Measurements from ENCODE around the gene CPA4. TPM values are rescaled to one million over a fixed set of nuclear protein-coding genes. Genes with fewer than 3 reads are reported as not detected.
A peak's percentile ranks its signal among the peaks of the same experiment; 100 is the strongest.

Gene CPA4
- total and polyA plus RNA-seq, 8 donors, result 4.5 to 12.4 (median 6.4) TPM

DNA sequence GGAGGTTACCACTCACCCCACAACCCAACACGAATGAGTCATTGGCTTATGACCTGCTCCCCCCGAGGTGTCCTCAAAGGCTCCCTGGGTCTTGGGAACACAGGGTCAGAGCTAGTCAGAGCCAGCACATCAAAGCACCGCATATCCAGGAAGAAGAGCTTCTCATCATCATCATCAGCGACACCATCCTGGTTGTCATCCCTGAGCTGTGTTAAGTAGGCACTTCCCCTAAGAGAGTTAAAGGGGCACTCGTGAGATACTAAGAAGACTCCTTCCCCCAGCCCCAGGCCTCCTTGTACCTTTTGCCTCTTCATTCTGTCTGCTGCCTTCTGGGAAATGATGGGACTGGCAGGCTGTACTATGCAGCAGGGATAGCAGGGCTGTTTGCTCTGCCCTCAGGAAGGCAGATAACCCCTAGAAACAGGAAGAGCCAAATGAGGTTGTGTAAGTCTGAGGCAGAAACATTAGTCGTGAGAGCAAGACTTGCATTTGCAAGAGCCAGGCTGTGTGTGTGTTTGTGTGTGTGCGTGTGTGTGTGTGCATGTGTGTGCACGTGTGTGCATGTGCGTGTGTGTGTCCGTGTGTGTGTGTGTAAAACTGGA is 76.2 kb downstream of the CPA4 start:
- H3K27ac ChIP-seq, result peak overlapping the region in 2 of 4 donors; percentile 50 to 53
- H3K36me3 ChIP-seq, result no peaks in the 10 kb centered on the region
- peaks cover 39 to 74% (median 68%) of the 10 kb centered on the region in 3 donors for H3K4me1 ChIP-seq
- H3K4me3 ChIP-seq, result no peak overlapping the region
- 38 to 51% methylated on average over 10 of the region's 10 CpGs for WGBS, 2 donors
- no peaks in the 10 kb centered on the region for H3K9me3 ChIP-seq
- peak in 3 of 6 donors; percentile 43 to 45 (median 45) for DNase-seq
- FAIRE-seq, result no peak
- ATAC-seq, result peak in 3 of 4 donors; percentile 24 to 48 (median 44)
- TF ChIP-seq, protein P1, sequence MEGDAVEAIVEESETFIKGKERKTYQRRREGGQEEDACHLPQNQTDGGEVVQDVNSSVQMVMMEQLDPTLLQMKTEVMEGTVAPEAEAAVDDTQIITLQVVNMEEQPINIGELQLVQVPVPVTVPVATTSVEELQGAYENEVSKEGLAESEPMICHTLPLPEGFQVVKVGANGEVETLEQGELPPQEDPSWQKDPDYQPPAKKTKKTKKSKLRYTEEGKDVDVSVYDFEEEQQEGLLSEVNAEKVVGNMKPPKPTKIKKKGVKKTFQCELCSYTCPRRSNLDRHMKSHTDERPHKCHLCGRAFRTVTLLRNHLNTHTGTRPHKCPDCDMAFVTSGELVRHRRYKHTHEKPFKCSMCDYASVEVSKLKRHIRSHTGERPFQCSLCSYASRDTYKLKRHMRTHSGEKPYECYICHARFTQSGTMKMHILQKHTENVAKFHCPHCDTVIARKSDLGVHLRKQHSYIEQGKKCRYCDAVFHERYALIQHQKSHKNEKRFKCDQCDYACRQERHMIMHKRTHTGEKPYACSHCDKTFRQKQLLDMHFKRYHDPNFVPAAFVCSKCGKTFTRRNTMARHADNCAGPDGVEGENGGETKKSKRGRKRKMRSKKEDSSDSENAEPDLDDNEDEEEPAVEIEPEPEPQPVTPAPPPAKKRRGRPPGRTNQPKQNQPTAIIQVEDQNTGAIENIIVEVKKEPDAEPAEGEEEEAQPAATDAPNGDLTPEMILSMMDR (IDR thresholded peaks at IDR 0.05), result no peak
- intact Hi-C loops (cut with DNase I), result loop anchor here in 2 of 3 donors (5.0 to 10.0 kb wide), 2 partner anchors 72 to 74 kb away; partner anchors contain the start of gene CPA4 (in 1 of the 2)
- no peaks in the 10 kb centered on the region for H3K27me3 ChIP-seq

DNA sequence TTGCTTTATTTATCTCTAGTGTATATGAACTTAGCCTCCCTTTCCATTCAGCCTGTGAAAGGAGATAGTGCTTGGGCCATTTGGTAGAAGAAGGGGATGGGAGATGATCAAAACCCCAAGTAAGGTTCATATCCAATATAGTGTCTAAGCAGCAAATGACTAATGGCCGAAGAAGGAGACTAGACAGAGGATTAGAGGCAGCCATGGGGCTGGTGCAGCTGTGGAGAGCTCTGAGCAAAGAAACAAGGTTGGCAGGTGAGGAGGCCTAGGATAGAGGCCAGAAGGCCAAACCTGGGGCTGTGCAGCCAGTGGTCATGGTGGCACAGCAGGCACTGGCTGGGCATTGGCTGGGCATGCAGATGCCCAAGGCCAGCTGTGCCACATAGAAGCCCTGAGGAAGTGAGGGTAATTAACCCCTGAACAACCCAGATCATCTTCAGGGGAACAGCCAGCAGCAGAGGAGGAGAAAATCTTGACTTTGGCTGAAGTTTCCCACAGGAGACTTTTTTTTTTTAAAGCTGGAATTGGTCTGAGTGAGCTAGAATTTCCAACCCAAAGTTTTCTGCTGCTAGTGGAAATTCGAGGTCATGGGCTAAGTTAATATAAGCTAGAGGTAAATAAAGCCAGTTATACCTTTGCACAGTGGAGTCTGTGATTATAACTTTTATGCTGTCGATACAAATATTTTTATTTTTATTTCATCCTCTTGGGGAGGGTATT is 77.0 kb downstream of the CPA4 start:
- 30% methylated on average over 3 of the region's 3 CpGs for WGBS, 2 donors
- H3K27ac ChIP-seq, result peak overlapping the region in 3 of 4 donors; percentile 44 to 53 (median 50)

DNA sequence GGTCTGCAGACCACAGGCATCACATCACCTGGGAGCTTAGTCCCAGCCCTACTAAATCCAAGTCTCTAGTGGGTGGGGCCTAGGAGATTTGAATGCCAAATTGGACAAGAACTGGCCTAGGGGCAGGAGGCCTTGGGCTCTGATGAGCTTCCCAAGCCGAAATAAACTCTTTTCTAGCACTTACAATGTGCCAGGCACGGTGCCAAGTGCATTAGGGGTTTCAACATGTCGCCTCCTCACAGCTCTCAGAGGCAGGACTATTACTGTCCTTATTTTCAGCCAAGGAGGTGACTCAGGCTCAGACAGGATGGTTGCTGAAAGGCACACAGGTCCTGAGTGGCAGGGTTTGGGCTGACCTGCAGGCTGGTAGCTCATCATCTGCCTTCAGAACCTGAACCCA is 78.1 kb downstream of the CPA4 start:
- Histone ChIP-seq H3K9me3 (no peaks in the 10 kb centered on the region), H3K27me3 (no peaks in the 10 kb centered on the region), H3K36me3 (no peaks in the 10 kb centered on the region), H3K4me3 (no peak overlapping the region), H3K27ac (peak overlapping the region in 2 of 4 donors; percentile 91 to 92), H3K4me1 (peaks cover 26 to 60% (median 55%) of the 10 kb centered on the region in 3 donors)
- FAIRE-seq, result no peak
- intact Hi-C loops (cut with DNase I), result no loop called here
- DNase-seq, result peak in 1 of 6 donors; percentile 59
- 74% methylated on average over 3 of the region's 3 CpGs for WGBS, 2 donors
- TF ChIP-seq, protein P1 (IDR thresholded peaks at IDR 0.05), result no peak
- no peak for ATAC-seq

More for the DNA sequence above, 77.0 kb downstream of the CPA4 start:
- TF ChIP-seq, protein P1 (IDR thresholded peaks at IDR 0.05), result no peak
- H3K36me3 ChIP-seq, result no peaks in the 10 kb centered on the region
- no peaks in the 10 kb centered on the region for H3K27me3 ChIP-seq
- DNase-seq (no peak), ATAC-seq (no peak), FAIRE-seq (no peak)
- no peaks in the 10 kb centered on the region for H3K9me3 ChIP-seq
- intact Hi-C loops (cut with DNase I), result loop anchor here in 2 of 3 donors (5.0 to 10.0 kb wide), 2 partner anchors 73 to 75 kb away; partner anchors contain the start of gene CPA4 (in 1 of the 2)
- H3K4me3 ChIP-seq, result no peak overlapping the region
- peaks cover 31 to 70% (median 65%) of the 10 kb centered on the region in 3 donors for H3K4me1 ChIP-seq

DNA sequence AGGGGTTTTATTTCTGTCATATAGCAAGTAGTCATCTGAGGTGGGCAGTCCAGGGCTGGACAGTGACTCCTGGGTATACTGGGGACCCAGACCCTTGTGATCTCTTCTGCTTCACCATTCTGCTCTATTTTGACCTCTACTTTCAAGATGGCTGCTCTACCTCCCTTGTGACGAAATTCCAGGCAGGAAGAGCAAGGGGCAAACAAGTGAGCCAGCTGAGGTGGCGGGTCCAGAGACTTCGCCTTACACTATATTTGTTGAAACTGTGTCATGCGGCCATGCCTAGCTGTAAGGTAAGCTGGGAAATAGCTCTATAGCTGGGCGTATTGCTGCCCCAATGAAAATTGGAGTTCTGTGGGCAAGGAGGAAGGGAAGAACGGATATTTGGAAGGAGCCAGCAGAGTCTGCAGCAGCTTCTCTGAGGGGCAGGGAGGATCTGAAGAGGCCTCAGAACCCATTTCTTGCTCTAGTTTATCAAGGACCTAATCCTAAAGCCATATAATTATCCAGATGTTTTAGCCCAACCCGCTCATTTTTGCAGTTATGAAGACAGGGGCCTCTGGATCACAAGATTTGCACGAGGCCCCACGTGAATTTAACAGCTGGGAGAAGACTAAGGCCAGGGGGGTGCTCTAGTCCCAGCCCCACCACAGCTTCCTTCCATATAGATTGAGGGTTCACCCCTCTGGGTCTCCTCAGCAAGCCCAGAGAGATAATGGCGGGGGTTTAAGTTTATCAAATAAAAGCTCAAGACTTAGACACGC is 79.6 kb downstream of the CPA4 start:
- Histone ChIP-seq H3K36me3 (no peaks in the 10 kb centered on the region), H3K27me3 (no peaks in the 10 kb centered on the region), H3K9me3 (no peaks in the 10 kb centered on the region), H3K27ac (peak overlapping the region; percentile 80 to 95 (median 92)), H3K4me3 (no peak overlapping the region), H3K4me1 (peaks cover 26 to 55% (median 52%) of the 10 kb centered on the region in 3 donors)
- 76 to 77% methylated on average over 11 of the region's 11 CpGs for WGBS, 2 donors
- TF ChIP-seq, protein P1 (IDR thresholded peaks at IDR 0.05), result no peak
- FAIRE-seq (no peak), DNase-seq (peak in 1 of 6 donors; percentile 26), ATAC-seq (no peak)
- intact Hi-C loops (cut with DNase I), result no loop called here

Other genes with a start within 250 kb of the CPA4 start
- gene ZC3HC1, start 241.8 kb upstream of the CPA4 start, total RNA-seq, result 1 to 10 TPM; 3.8 to 7.5 (median 5.2) TPM
- 10 to 100 TPM in 1 of 2 donors, 1 to 10 TPM in 1; 8.9 to 13.5 TPM for gene ZC3HC1, start 241.8 kb upstream of the CPA4 start, polyA plus RNA-seq
- gene KLHDC10, start 222.6 kb upstream of the CPA4 start, total RNA-seq, result 10 to 100 TPM; 16.3 to 22.8 (median 21.2) TPM
- 10 to 100 TPM in 1 of 2 donors, 1 to 10 TPM in 1; 5.8 to 11.3 TPM for gene KLHDC10, start 222.6 kb upstream of the CPA4 start, polyA plus RNA-seq
- 10 to 100 TPM in 5 of 6 donors, 1 to 10 TPM in 1; 9.3 to 16.1 (median 11.4) TPM for gene TMEM209, start 87.8 kb upstream of the CPA4 start, total RNA-seq
- 1 to 10 TPM; 4.2 to 5.9 TPM for gene TMEM209, start 87.8 kb upstream of the CPA4 start, polyA plus RNA-seq
- gene SSMEM1, start 85.3 kb upstream of the CPA4 start, total RNA-seq, result not detected
- under 1 TPM in 1 of 2 donors, not detected in 1; 0.09 TPM for gene SSMEM1, start 85.3 kb upstream of the CPA4 start, polyA plus RNA-seq
- gene CPA2, start 26.3 kb upstream of the CPA4 start, total RNA-seq, result over 10,000 TPM in 1 of 6 donors, 1,000 to 10,000 TPM in 5; 5,238 to 12,479 (median 6,515) TPM
- 1,000 to 10,000 TPM; 4,251 to 4,591 TPM for gene CPA2, start 26.3 kb upstream of the CPA4 start, polyA plus RNA-seq
- gene CPA5, start 51.7 kb downstream of the CPA4 start, total RNA-seq, result under 1 TPM in 2 of 6 donors, not detected in 4; 0.22 to 0.35 TPM
- under 1 TPM; 0.09 to 0.19 TPM for gene CPA5, start 51.7 kb downstream of the CPA4 start, polyA plus RNA-seq
- over 10,000 TPM; 17,933 to 50,686 (median 40,969) TPM for gene CPA1, start 87.3 kb downstream of the CPA4 start, total RNA-seq
- gene CPA1, start 87.3 kb downstream of the CPA4 start, polyA plus RNA-seq, result over 10,000 TPM; 12,124 to 14,783 TPM
- gene CEP41, start 147.9 kb downstream of the CPA4 start, total RNA-seq, result 10 to 100 TPM in 1 of 6 donors, 1 to 10 TPM in 5; 3.5 to 10.3 (median 4.5) TPM
- 1 to 10 TPM; 1.8 to 4.9 TPM for gene CEP41, start 147.9 kb downstream of the CPA4 start, polyA plus RNA-seq
- gene MEST, start 198.9 kb downstream of the CPA4 start, total RNA-seq, result 10 to 100 TPM; 23.5 to 56.4 (median 33.0) TPM
- gene MEST, start 198.9 kb downstream of the CPA4 start, polyA plus RNA-seq, result 10 to 100 TPM; 17.0 to 21.2 TPM

All from pancreas (tissue), 10 donors.